Mesendoderm (in vitro differentiated cells): ENCODE results near the gene SLC16A6.
A peak's percentile ranks its signal among the peaks of the same experiment; 100 is the strongest.

Source experiments
- DNase-seq: peaks from one replicate; pipeline ENCODE4 v3.0.0; 2013
- H2AK5ac ChIP-seq: 2 replicates; pipeline ENCODE4 v1.6.1; 2013; ENCODE audit warnings: low read length, inconsistent platforms
- H2BK120ac ChIP-seq: 2 replicates; pipeline ENCODE4 v1.6.1; 2013; ENCODE audit warnings: low read depth, mild to moderate bottlenecking, low read length, moderate library complexity, mixed read lengths
- H2BK15ac ChIP-seq: replicated peaks from 2 replicates; pipeline ENCODE4 v1.6.1; 2013; ENCODE audit warnings: low read depth, mild to moderate bottlenecking, moderate library complexity
- H2BK5ac ChIP-seq: 2 replicates; pipeline ENCODE4 v1.6.1; 2013; ENCODE audit warnings: low read length, inconsistent platforms
- H3K18ac ChIP-seq: 2 replicates; pipeline ENCODE4 v1.6.1; 2013; ENCODE audit warnings: mild to moderate bottlenecking, low read length, mixed read lengths
- H3K23ac ChIP-seq: one replicate; pipeline ENCODE4 v1.6.1; 2013; ENCODE audit warnings: low read length
- H3K27ac ChIP-seq: 2 replicates; pipeline ENCODE4 v1.5.1; 2013; ENCODE audit warnings: low read depth, mild to moderate bottlenecking, inconsistent platforms, low read length, moderate library complexity
- H3K27me3 ChIP-seq: 2 replicates; pipeline ENCODE4 v1.6.1; 2013; ENCODE audit warnings: low read length, control low read depth, mild to moderate bottlenecking, inconsistent platforms; ENCODE audit not compliant: insufficient read depth, poor library complexity
- H3K36me3 ChIP-seq: 2 replicates; pipeline ENCODE4 v1.6.1; 2013; ENCODE audit warnings: low read length, inconsistent platforms; ENCODE audit not compliant: control insufficient read depth, insufficient read depth
- H3K4ac ChIP-seq: one replicate; pipeline ENCODE4 v1.6.1; 2013; ENCODE audit warnings: low read depth, mild to moderate bottlenecking, low read length, moderate library complexity
- H3K4me1 ChIP-seq: 2 replicates; pipeline ENCODE4 v1.6.1; 2013; ENCODE audit warnings: low read depth, low read length, inconsistent platforms; ENCODE audit not compliant: control insufficient read depth
- H3K4me2 ChIP-seq: 2 replicates; pipeline ENCODE4 v1.6.1; 2013; ENCODE audit warnings: low read length
- H3K4me3 ChIP-seq: 2 replicates; pipeline ENCODE4 v1.5.1; 2013; ENCODE audit warnings: mild to moderate bottlenecking, low read length
- H3K56ac ChIP-seq: one replicate; pipeline ENCODE4 v1.6.1; 2013; ENCODE audit warnings: low read length
- H3K79me1 ChIP-seq: 2 replicates; pipeline ENCODE4 v1.6.1; 2013; ENCODE audit warnings: low read length, inconsistent platforms
- H3K79me2 ChIP-seq: 2 replicates; pipeline ENCODE4 v1.6.1; 2013; ENCODE audit warnings: mild to moderate bottlenecking, low read length; ENCODE audit not compliant: control insufficient read depth, insufficient read depth
- H3K9ac ChIP-seq: 2 replicates; pipeline ENCODE4 v1.6.1; 2013; ENCODE audit warnings: low read length, inconsistent platforms
- H4K5ac ChIP-seq: one replicate; pipeline ENCODE4 v1.6.1; 2013; ENCODE audit warnings: low read length
- H4K8ac ChIP-seq: one replicate; pipeline ENCODE4 v1.6.1; 2013; ENCODE audit warnings: low read depth, mild to moderate bottlenecking, control low read depth, low read length, moderate library complexity
- WGBS: extraction: QIAGEN DNeasy Blood & Tissue Kit; methylation state at CpG from one replicate; pipeline ENCODE4 v1.1.7; 2013; ENCODE audit warnings: low lambda C conversion rate, missing lambda C conversion rate; ENCODE audit not compliant: insufficient coverage; ENCODE audit errors: extremely low coverage; 5-methylcytosine and 5-hydroxymethylcytosine counted together

Gene SLC16A6

DNA sequence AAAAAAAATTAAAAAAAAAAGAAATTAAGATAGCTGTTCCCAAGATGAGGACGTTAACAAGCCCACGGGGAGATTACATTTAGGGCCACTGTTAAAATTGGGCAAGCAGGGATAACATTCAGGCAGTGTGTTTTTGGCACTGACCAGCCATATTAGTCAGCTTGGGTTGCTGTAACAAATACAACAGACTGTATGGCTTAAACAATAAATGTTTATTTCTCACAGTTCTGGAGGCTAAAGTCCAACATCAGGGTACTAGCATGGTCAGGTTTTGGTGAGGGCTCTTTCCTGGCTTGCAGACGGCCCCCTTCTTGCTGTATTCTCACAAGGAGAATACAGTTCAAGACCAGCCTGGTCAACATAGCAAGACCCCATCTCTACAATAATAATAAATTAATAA lies 31.7 kb upstream of the SLC16A6 start:
- Histone ChIP-seq H3K27me3 (no peaks in the 10 kb centered on the region), H3K4me2 (no peak overlapping the region), H3K4me3 (no peak overlapping the region), H4K8ac (no peak overlapping the region), H2BK120ac (no peak overlapping the region), H4K5ac (no peak overlapping the region), H3K9ac (no peak overlapping the region), H3K27ac (no peak overlapping the region), H3K18ac (no peak overlapping the region), H3K23ac (no peak overlapping the region), H3K4me1 (peaks cover 4% of the 10 kb centered on the region), H2AK5ac (no peak overlapping the region), H3K4ac (no peak overlapping the region), H3K79me2 (no peaks in the 10 kb centered on the region), H2BK15ac (no peak overlapping the region), H3K56ac (no peak overlapping the region), H3K36me3 (no peaks in the 10 kb centered on the region), H3K79me1 (no peaks in the 10 kb centered on the region), H2BK5ac (no peak overlapping the region)
- no CpG with 5 or more reads among the region's 3 CpGs for WGBS
- no peak for DNase-seq

- H3K79me2 ChIP-seq: no peaks in the 10 kb centered on the region
- no peaks in the 10 kb centered on the region for H3K79me1 ChIP-seq
- no peak overlapping the region for H3K18ac ChIP-seq
- peaks cover 4% of the 10 kb centered on the region for H3K4me1 ChIP-seq
- H3K27me3 ChIP-seq: no peaks in the 10 kb centered on the region
- no CpG with 5 or more reads among the region's 4 CpGs for WGBS
- no peak overlapping the region for H3K4me3 ChIP-seq
- H2BK5ac ChIP-seq: no peak overlapping the region
- no peak overlapping the region for H2BK15ac ChIP-seq
- no peak overlapping the region for H3K27ac ChIP-seq
- H2BK120ac ChIP-seq: no peak overlapping the region
- H3K9ac ChIP-seq: no peak overlapping the region
- no peak overlapping the region for H3K4ac ChIP-seq
- H2AK5ac ChIP-seq: no peak overlapping the region
- no peak for DNase-seq
- no peak overlapping the region for H4K8ac ChIP-seq
- H3K23ac ChIP-seq: no peak overlapping the region
- no peak overlapping the region for H3K4me2 ChIP-seq
- H3K36me3 ChIP-seq: no peaks in the 10 kb centered on the region
- H4K5ac ChIP-seq: no peak overlapping the region
- H3K56ac ChIP-seq: no peak overlapping the region
Measured at GRCh38 chr17:68321556-68321954, 30.6 kb upstream of the SLC16A6 start.

DNA sequence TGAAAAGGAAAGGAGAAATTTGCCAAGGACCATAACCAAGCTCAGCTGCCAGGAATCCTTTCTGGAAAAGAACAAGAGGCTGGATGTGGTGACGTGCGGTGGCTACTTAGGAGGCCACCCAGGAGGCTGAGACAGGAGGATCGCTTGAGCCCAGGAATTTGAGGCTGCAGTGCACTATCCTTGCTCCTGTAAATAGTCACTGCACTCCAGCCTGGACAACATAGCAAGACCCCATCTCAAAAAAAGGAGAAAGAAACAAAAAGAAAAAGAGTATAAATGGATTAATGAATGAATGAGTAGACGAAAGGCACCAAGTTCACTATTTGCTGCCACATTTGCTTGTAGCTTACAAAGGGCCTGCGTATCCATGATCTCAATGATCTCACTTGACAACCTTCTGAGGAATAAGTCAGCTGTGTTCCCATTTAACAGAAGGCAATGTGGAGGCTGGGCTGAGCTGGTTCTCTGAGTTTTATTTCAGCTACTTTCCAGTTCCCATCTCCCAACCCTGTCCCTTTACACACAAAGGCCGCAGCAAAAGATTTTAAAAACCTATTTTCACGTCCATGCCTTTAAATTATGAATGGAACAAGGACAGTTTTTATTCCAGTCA lies 30.1 kb upstream of the SLC16A6 start:
- Histone ChIP-seq H3K27me3 (no peaks in the 10 kb centered on the region), H2AK5ac (no peak overlapping the region), H3K4ac (no peak overlapping the region), H3K18ac (no peak overlapping the region), H3K79me1 (no peaks in the 10 kb centered on the region), H4K5ac (no peak overlapping the region), H3K36me3 (no peaks in the 10 kb centered on the region), H3K27ac (no peak overlapping the region), H3K23ac (no peak overlapping the region), H3K56ac (no peak overlapping the region), H3K79me2 (no peaks in the 10 kb centered on the region), H2BK5ac (no peak overlapping the region), H2BK15ac (no peak overlapping the region), H2BK120ac (no peak overlapping the region), H3K4me3 (no peak overlapping the region), H3K9ac (no peak overlapping the region), H3K4me2 (no peak overlapping the region), H4K8ac (no peak overlapping the region), H3K4me1 (peaks cover 4% of the 10 kb centered on the region)
- no peak for DNase-seq
- no CpG with 5 or more reads among the region's 7 CpGs for WGBS

GRCh38 chr17:68320311-68320865 lies 29.5 kb upstream of the SLC16A6 start:
- Histone ChIP-seq H3K4me3 (no peak overlapping the region), H3K4me2 (no peak overlapping the region), H3K56ac (no peak overlapping the region), H3K79me1 (no peaks in the 10 kb centered on the region), H4K8ac (no peak overlapping the region), H3K18ac (no peak overlapping the region), H3K27me3 (no peaks in the 10 kb centered on the region), H3K4me1 (peaks cover 4% of the 10 kb centered on the region), H3K36me3 (no peaks in the 10 kb centered on the region), H2AK5ac (no peak overlapping the region), H3K9ac (no peak overlapping the region), H2BK120ac (no peak overlapping the region), H3K27ac (no peak overlapping the region), H3K23ac (no peak overlapping the region), H2BK5ac (no peak overlapping the region), H4K5ac (no peak overlapping the region), H3K79me2 (no peaks in the 10 kb centered on the region), H2BK15ac (no peak overlapping the region), H3K4ac (no peak overlapping the region)
- WGBS: no CpG with 5 or more reads among the region's 5 CpGs
- DNase-seq: peak; percentile 51

- Histone ChIP-seq H2BK120ac (no peak overlapping the region), H2BK15ac (no peak overlapping the region), H3K23ac (no peak overlapping the region), H2AK5ac (no peak overlapping the region), H4K8ac (no peak overlapping the region), H3K4me1 (peaks cover 4% of the 10 kb centered on the region), H3K9ac (no peak overlapping the region), H3K79me2 (no peaks in the 10 kb centered on the region), H4K5ac (no peak overlapping the region), H3K56ac (no peak overlapping the region), H3K4me2 (no peak overlapping the region), H3K36me3 (no peaks in the 10 kb centered on the region), H3K27me3 (no peaks in the 10 kb centered on the region), H3K4me3 (no peak overlapping the region), H3K27ac (no peak overlapping the region), H3K79me1 (no peaks in the 10 kb centered on the region), H3K18ac (no peak overlapping the region), H2BK5ac (no peak overlapping the region), H3K4ac (no peak overlapping the region)
- DNase-seq: peak; percentile 82
- WGBS: no CpG with 5 or more reads among the region's 12 CpGs
Measured at GRCh38 chr17:68319410-68320162, 28.7 kb upstream of the SLC16A6 start.
